ENCODE measurements around the gene TST.
A peak's percentile ranks its signal among the peaks of the same experiment; 100 is the strongest.

The TST gene

GRCh38 chr22:37053310-37054055 is 34.2 kb upstream of the TST start:
- no peak for DNase-seq

- no peak for DNase-seq
Observed at GRCh38 chr22:37052386-37053309, 33.4 kb upstream of the TST start.

GRCh38 chr22:37051391-37052385 is 32.4 kb upstream of the TST start, which contains the start of gene KCTD17:
TSS of gene KCTD17 (plus strand) at chr22:37051742. CDS start at chr22:37051761, 19 bp downstream.
- DNase-seq = peak; percentile 56

- no peak for DNase-seq
Observed at GRCh38 chr22:37050913-37051312, 31.7 kb upstream of the TST start.

- no peak for DNase-seq
Observed at GRCh38 chr22:37049224-37049623, 30.0 kb upstream of the TST start.

- DNase-seq = no peak
Observed at GRCh38 chr22:37048133-37048532, 28.9 kb upstream of the TST start.

- no peak for DNase-seq
Observed at GRCh38 chr22:37047006-37047405, 27.8 kb upstream of the TST start.

GRCh38 chr22:37046589-37046988 is 27.3 kb upstream of the TST start:
- DNase-seq = no peak

- no peak for DNase-seq
Observed at GRCh38 chr22:37045958-37046357, 26.7 kb upstream of the TST start.

- no peak for DNase-seq
Observed at GRCh38 chr22:37044634-37045625, 25.7 kb upstream of the TST start.

GRCh38 chr22:37043828-37044538 is 24.7 kb upstream of the TST start:
- no peak for DNase-seq

GRCh38 chr22:37043209-37043827 is 24.1 kb upstream of the TST start:
- no peak for DNase-seq

GRCh38 chr22:37039466-37039865 is 20.2 kb upstream of the TST start:
- DNase-seq = no peak

GRCh38 chr22:37037669-37038068 is 18.4 kb upstream of the TST start:
- DNase-seq = no peak

- no peak for DNase-seq
Observed at GRCh38 chr22:37036655-37037377, 17.6 kb upstream of the TST start.

- DNase-seq = no peak
Observed at GRCh38 chr22:37033605-37034430, 14.6 kb upstream of the TST start.

- no peak for DNase-seq
Observed at GRCh38 chr22:37032535-37033460, 13.6 kb upstream of the TST start.

All from activated gamma-delta T cell (primary cell).